Measurements from ENCODE around the gene DDX5.

The DDX5 gene

GRCh38 chr17:64506201-64506575 is at the start of gene DDX5:
TSS of gene DDX5 (minus strand) at chr17:64506289. CDS start at chr17:64506119, 170 bp downstream.
- peak; percentile 98 for DNase-seq

- DNase-seq: no peak
Observed at GRCh38 chr17:64555281-64555680, 49.2 kb upstream of the DDX5 start.

GRCh38 chr17:64554028-64554637 is 48.0 kb upstream of the DDX5 start:
- no peak for DNase-seq

GRCh38 chr17:64551461-64551860 is 45.4 kb upstream of the DDX5 start:
- no peak for DNase-seq

- DNase-seq: no peak
Observed at GRCh38 chr17:64547319-64547718, 41.2 kb upstream of the DDX5 start.

GRCh38 chr17:64546716-64547115 is 40.6 kb upstream of the DDX5 start:
- DNase-seq: no peak

- no peak for DNase-seq
Observed at GRCh38 chr17:64544742-64545141, 38.7 kb upstream of the DDX5 start.

- DNase-seq: no peak
Observed at GRCh38 chr17:64540118-64540776, 34.2 kb upstream of the DDX5 start.

- no peak for DNase-seq
Observed at GRCh38 chr17:64538508-64539130, 32.5 kb upstream of the DDX5 start.

GRCh38 chr17:64537488-64537887 is 31.4 kb upstream of the DDX5 start:
- no peak for DNase-seq

- no peak for DNase-seq
Observed at GRCh38 chr17:64536913-64537312, 30.8 kb upstream of the DDX5 start.

GRCh38 chr17:64535357-64535756 is 29.3 kb upstream of the DDX5 start:
- DNase-seq: no peak

GRCh38 chr17:64534187-64534586 is 28.1 kb upstream of the DDX5 start:
- DNase-seq: no peak

- no peak for DNase-seq
Observed at GRCh38 chr17:64533784-64534183, 27.7 kb upstream of the DDX5 start.

- no peak for DNase-seq
Observed at GRCh38 chr17:64532409-64532808, 26.3 kb upstream of the DDX5 start.

GRCh38 chr17:64531955-64532371 is 25.9 kb upstream of the DDX5 start:
- DNase-seq: no peak

GRCh38 chr17:64529221-64529620 is 23.1 kb upstream of the DDX5 start:
- no peak for DNase-seq

- DNase-seq: no peak
Observed at GRCh38 chr17:64527914-64528313, 21.8 kb upstream of the DDX5 start.

GRCh38 chr17:64520359-64520758 is 14.3 kb upstream of the DDX5 start:
- no peak for DNase-seq

- DNase-seq: no peak
Observed at GRCh38 chr17:64519601-64520000, 13.5 kb upstream of the DDX5 start.

GRCh38 chr17:64515829-64516228 is 9.7 kb upstream of the DDX5 start:
- no peak for DNase-seq

GRCh38 chr17:64515419-64515818 is 9.3 kb upstream of the DDX5 start:
- no peak for DNase-seq

- DNase-seq: no peak
Observed at GRCh38 chr17:64509179-64509578, 3.1 kb upstream of the DDX5 start.

- no peak for DNase-seq
Observed at GRCh38 chr17:64508683-64509082, 2.6 kb upstream of the DDX5 start.

- peak; percentile 66 for DNase-seq
Observed at GRCh38 chr17:64507413-64507782, 1.3 kb upstream of the DDX5 start.

Measured in NCI-H146 (cell line).